ENCODE data around the gene APOL2. TPM values are rescaled to one million over a fixed set of nuclear protein-coding genes. Genes with fewer than 3 reads are reported as not detected.
"Not testable (repeated sequence)": the region's sequence is repeated elsewhere in the genome, so short reads cannot be mapped to it uniquely, and the experiment has no call there.

APOL2 gene
- total and polyA plus RNA-seq, 5 donors = 29.1 to 54.8 (median 40.0) TPM

- Histone ChIP-seq H3K9me3 (ENCODE audit: control insufficient read depth, low read length) (no peaks in the 10 kb centered on the region), H3K4me3 (ENCODE audit: low read length) (peak overlapping the region; percentile 53), H3K27me3 (ENCODE audit: control insufficient read depth, insufficient read depth) (no peaks in the 10 kb centered on the region), H3K4me1 (ENCODE audit: control insufficient read depth, insufficient read depth, low read length) (peaks cover 17% of the 10 kb centered on the region), H3K27ac (ENCODE audit: low read length) (peak overlapping the region; percentile 88)
- intact Hi-C loops (cut with DNase I) = no loop called here
- WGBS = 5% methylated on average over 5 of the region's 5 CpGs
- peak; percentile 34 to 39 for ATAC-seq
- peak in 1 of 3 donors; percentile 56 for DNase-seq
These were observed 766 bp downstream of the APOL2 start for GRCh38 chr22:36238373-36239149.

- WGBS = 65% methylated on average over 12 of the region's 12 CpGs
These were observed 1.6 kb downstream of the APOL2 start for GRCh38 chr22:36237462-36238372.

GRCh38 chr22:36236388-36237319 is 2.7 kb downstream of the APOL2 start:
- 72% methylated on average over 14 of the region's 14 CpGs for WGBS
- ATAC-seq = no peak
- no peaks in the 10 kb centered on the region for H3K9me3 ChIP-seq (ENCODE audit: control insufficient read depth, low read length)
- H3K4me3 ChIP-seq (ENCODE audit: low read length) = no peak overlapping the region
- H3K27me3 ChIP-seq (ENCODE audit: control insufficient read depth, insufficient read depth) = no peaks in the 10 kb centered on the region
- H3K4me1 ChIP-seq (ENCODE audit: control insufficient read depth, insufficient read depth, low read length) = peaks cover 17% of the 10 kb centered on the region
- no peak overlapping the region for H3K27ac ChIP-seq (ENCODE audit: low read length)
- no peak for DNase-seq
- intact Hi-C loops (cut with DNase I) = no loop called here

More at GRCh38 chr22:36237462-36238372, 1.6 kb downstream of the APOL2 start:
- Histone ChIP-seq H3K27me3 (ENCODE audit: control insufficient read depth, insufficient read depth) (no peaks in the 10 kb centered on the region), H3K4me1 (ENCODE audit: control insufficient read depth, insufficient read depth, low read length) (peaks cover 17% of the 10 kb centered on the region), H3K4me3 (ENCODE audit: low read length) (peak overlapping the region; percentile 53), H3K27ac (ENCODE audit: low read length) (no peak overlapping the region), H3K9me3 (ENCODE audit: control insufficient read depth, low read length) (no peaks in the 10 kb centered on the region)
- no peak for DNase-seq
- ATAC-seq = no peak
- intact Hi-C loops (cut with DNase I) = no loop called here

- 76% methylated on average over 3 of the region's 3 CpGs for WGBS
- no peak overlapping the region for H3K4me3 ChIP-seq (ENCODE audit: low read length)
- intact Hi-C loops (cut with DNase I) = no loop called here
These were observed 3.7 kb downstream of the APOL2 start for GRCh38 chr22:36235585-36235984.

GRCh38 chr22:36234919-36235318 is 4.4 kb downstream of the APOL2 start:
- Histone ChIP-seq H3K27ac (ENCODE audit: low read length) (no peak overlapping the region), H3K27me3 (ENCODE audit: control insufficient read depth, insufficient read depth) (no peaks in the 10 kb centered on the region), H3K9me3 (ENCODE audit: control insufficient read depth, low read length) (no peaks in the 10 kb centered on the region), H3K4me1 (ENCODE audit: control insufficient read depth, insufficient read depth, low read length) (peaks cover 17% of the 10 kb centered on the region), H3K4me3 (ENCODE audit: low read length) (no peak overlapping the region)
- intact Hi-C loops (cut with DNase I) = no loop called here
- ATAC-seq (no peak), DNase-seq (peak in 1 of 3 donors; percentile 69)
- 46% methylated on average over 2 of the region's 2 CpGs for WGBS

More at GRCh38 chr22:36235585-36235984, 3.7 kb downstream of the APOL2 start:
- DNase-seq (no peak), ATAC-seq (no peak)
- Histone ChIP-seq H3K27ac (ENCODE audit: low read length) (no peak overlapping the region), H3K27me3 (ENCODE audit: control insufficient read depth, insufficient read depth) (no peaks in the 10 kb centered on the region), H3K4me1 (ENCODE audit: control insufficient read depth, insufficient read depth, low read length) (peaks cover 17% of the 10 kb centered on the region), H3K9me3 (ENCODE audit: control insufficient read depth, low read length) (no peaks in the 10 kb centered on the region)

- no peaks in the 10 kb centered on the region for H3K9me3 ChIP-seq (ENCODE audit: control insufficient read depth, low read length)
- H3K4me3 ChIP-seq (ENCODE audit: low read length) = no peak overlapping the region
- no peaks in the 10 kb centered on the region for H3K27me3 ChIP-seq (ENCODE audit: control insufficient read depth, insufficient read depth)
- no peak for DNase-seq
- no peak for ATAC-seq
- WGBS = 34% methylated on average over 2 of the region's 2 CpGs
- no peak overlapping the region for H3K27ac ChIP-seq (ENCODE audit: low read length)
- peaks cover 17% of the 10 kb centered on the region for H3K4me1 ChIP-seq (ENCODE audit: control insufficient read depth, insufficient read depth, low read length)
- intact Hi-C loops (cut with DNase I) = no loop called here
These were observed 5.1 kb downstream of the APOL2 start for GRCh38 chr22:36234213-36234612.

- intact Hi-C loops (cut with DNase I) = no loop called here
- WGBS = 88% methylated on average over 7 of the region's 7 CpGs
- no peak overlapping the region for H3K4me3 ChIP-seq (ENCODE audit: low read length)
- no peak overlapping the region for H3K27ac ChIP-seq (ENCODE audit: low read length)
- no peaks in the 10 kb centered on the region for H3K9me3 ChIP-seq (ENCODE audit: control insufficient read depth, low read length)
- ATAC-seq (no peak), DNase-seq (no peak)
- H3K4me1 ChIP-seq (ENCODE audit: control insufficient read depth, insufficient read depth, low read length) = peaks cover 17% of the 10 kb centered on the region
- no peaks in the 10 kb centered on the region for H3K27me3 ChIP-seq (ENCODE audit: control insufficient read depth, insufficient read depth)
These were observed 5.5 kb downstream of the APOL2 start for GRCh38 chr22:36233796-36234195.

- Histone ChIP-seq H3K9me3 (ENCODE audit: control insufficient read depth, low read length) (no peaks in the 10 kb centered on the region), H3K27me3 (ENCODE audit: control insufficient read depth, insufficient read depth) (no peaks in the 10 kb centered on the region), H3K27ac (ENCODE audit: low read length) (no peak overlapping the region), H3K4me3 (ENCODE audit: low read length) (no peak overlapping the region), H3K4me1 (ENCODE audit: control insufficient read depth, insufficient read depth, low read length) (peaks cover 17% of the 10 kb centered on the region)
- no peak for ATAC-seq
- 80% methylated on average over 13 of the region's 13 CpGs for WGBS
- no peak for DNase-seq
- intact Hi-C loops (cut with DNase I) = no loop called here
These were observed 6.5 kb downstream of the APOL2 start for GRCh38 chr22:36232715-36233401.

GRCh38 chr22:36231051-36231450 is 8.3 kb downstream of the APOL2 start:
- ATAC-seq; H3K27ac ChIP-seq (ENCODE audit: low read length); H3K4me1 ChIP-seq (ENCODE audit: control insufficient read depth, insufficient read depth, low read length); H3K4me3 ChIP-seq (ENCODE audit: low read length); H3K27me3 ChIP-seq (ENCODE audit: control insufficient read depth, insufficient read depth); DNase-seq; intact Hi-C loops (cut with DNase I); H3K9me3 ChIP-seq (ENCODE audit: control insufficient read depth, low read length): not testable (repeated sequence)
- WGBS = 70% methylated on average over 5 of the region's 5 CpGs

- H3K27ac ChIP-seq (ENCODE audit: low read length); ATAC-seq; DNase-seq; intact Hi-C loops (cut with DNase I); H3K4me3 ChIP-seq (ENCODE audit: low read length); H3K9me3 ChIP-seq (ENCODE audit: control insufficient read depth, low read length); H3K4me1 ChIP-seq (ENCODE audit: control insufficient read depth, insufficient read depth, low read length); H3K27me3 ChIP-seq (ENCODE audit: control insufficient read depth, insufficient read depth): not testable (repeated sequence)
- 85% methylated on average over 3 of the region's 3 CpGs for WGBS
These were observed 9.7 kb downstream of the APOL2 start for GRCh38 chr22:36229649-36230048.

Measured in right cardiac atrium (tissue), 5 donors.